Left lung (tissue), 10 donors: Measurements from ENCODE around the gene LARP1. TPM values are rescaled to one million over a fixed set of nuclear protein-coding genes. Genes with fewer than 3 reads are reported as not detected.

Experiments used
- ATAC-seq: fragments of 200-7000 bp; cut with Tn5 transposase; one replicate; pipeline ENCODE4 v1.9.1; 2020; ENCODE audit warnings: moderate library complexity
- DNase-seq, 4 donors: peaks; one replicate each; pipeline ENCODE4 v3.0.0-alpha.2; 2013 to 2020
- H3K27ac ChIP-seq, 2 donors: fragments of 200-600 bp; sonication (generic) in 1 of 2; one replicate each; pipeline versions ENCODE4 v1.5.0 to v1.8.0; 2020 to 2021
- H3K27me3 ChIP-seq, 2 donors: fragments of 200-600 bp; sonication (generic) in 1 of 2; one replicate each; pipeline versions ENCODE4 v1.5.0 to v1.8.0; 2020 to 2021
- H3K36me3 ChIP-seq, 2 donors: fragments of 200-600 bp; sonication (generic) in 1 of 2; one replicate each; pipeline versions ENCODE4 v1.5.0 to v1.8.0; 2020 to 2021
- H3K4me1 ChIP-seq, 2 donors: fragments of 200-600 bp; one replicate each; pipeline ENCODE4 v1.8.0; 2021
- H3K4me3 ChIP-seq, 2 donors: fragments of 200-600 bp; sonication (generic) in 1 of 2; one replicate each; pipeline versions ENCODE4 v1.5.0 to v1.8.0; 2020 to 2021; ENCODE audit warnings: mild to moderate bottlenecking in 1 of 2
- H3K9me3 ChIP-seq, 2 donors: fragments of 200-600 bp; sonication (generic) in 1 of 2; one replicate each; pipeline versions ENCODE4 v1.5.0 to v1.8.0; 2020 to 2021
- intact Hi-C, 2 donors: fragments of 100-400 bp; cut with DNase I; formaldehyde crosslinking; loops; one replicate each; pipeline versions ENCODE4 v1.11.2 to v1.14.2; 2022
- polyA plus RNA-seq, 6 donors: library from polyadenylated mRNA; unstranded; fragments of 120-200 nt; gene quantifications; one replicate each; pipeline ENCODE4 v1.2.1, GENCODE V29; 2013; ENCODE audit not compliant: insufficient read length in 6 of 6
- total RNA-seq, 2 donors: library from RNA; stranded (reverse); fragmentation: NEBNext Ultra II Directional; extraction: Animal tissue kit (Norgen Biotek cat#: 25700); gene quantifications; one replicate each; pipeline ENCODE4 v1.2.1, GENCODE V29; 2021
- TF ChIP-seq, protein P1 (sequence below), 2 donors: fragments of 200-600 bp; sonication (generic) in 1 of 2; IDR thresholded peaks; one replicate each; pipeline versions ENCODE4 v1.5.0 to v1.8.0; 2021; ENCODE audit warnings: antibody characterized with exemption in 2 of 2
- donor health status: DM: no; HTN: yes; CAD: no.
- donor health status: DM: no; HTN: no; CAD: no.

LARP1 gene
- total and polyA plus RNA-seq, 8 donors = 90.3 to 172 (median 109) TPM

DNA sequence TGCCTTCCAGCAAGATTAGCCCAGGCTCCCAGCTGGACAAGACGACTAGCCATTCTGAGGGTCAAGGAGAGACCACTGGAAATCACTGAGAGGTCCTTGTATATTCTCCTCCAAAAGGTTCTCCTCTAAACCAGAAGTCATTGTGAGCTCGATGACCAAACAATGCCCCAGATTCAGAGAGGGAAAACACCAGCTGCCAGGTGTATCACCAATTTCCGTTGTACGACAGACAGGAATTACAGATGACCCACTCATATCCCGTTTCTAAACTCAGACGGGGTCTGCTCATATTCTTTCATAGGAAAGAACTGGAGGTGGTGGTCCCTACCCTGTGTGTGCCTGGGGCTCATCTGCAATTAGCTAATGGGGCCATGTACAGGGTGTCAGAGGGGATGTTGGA lies 81.0 kb downstream of the LARP1 start:
- intact Hi-C loops = no loop called here

GRCh38 chr5:154837009-154837901 lies 82.1 kb downstream of the LARP1 start:
- intact Hi-C loops = no loop called here
- TF ChIP-seq, protein P1, sequence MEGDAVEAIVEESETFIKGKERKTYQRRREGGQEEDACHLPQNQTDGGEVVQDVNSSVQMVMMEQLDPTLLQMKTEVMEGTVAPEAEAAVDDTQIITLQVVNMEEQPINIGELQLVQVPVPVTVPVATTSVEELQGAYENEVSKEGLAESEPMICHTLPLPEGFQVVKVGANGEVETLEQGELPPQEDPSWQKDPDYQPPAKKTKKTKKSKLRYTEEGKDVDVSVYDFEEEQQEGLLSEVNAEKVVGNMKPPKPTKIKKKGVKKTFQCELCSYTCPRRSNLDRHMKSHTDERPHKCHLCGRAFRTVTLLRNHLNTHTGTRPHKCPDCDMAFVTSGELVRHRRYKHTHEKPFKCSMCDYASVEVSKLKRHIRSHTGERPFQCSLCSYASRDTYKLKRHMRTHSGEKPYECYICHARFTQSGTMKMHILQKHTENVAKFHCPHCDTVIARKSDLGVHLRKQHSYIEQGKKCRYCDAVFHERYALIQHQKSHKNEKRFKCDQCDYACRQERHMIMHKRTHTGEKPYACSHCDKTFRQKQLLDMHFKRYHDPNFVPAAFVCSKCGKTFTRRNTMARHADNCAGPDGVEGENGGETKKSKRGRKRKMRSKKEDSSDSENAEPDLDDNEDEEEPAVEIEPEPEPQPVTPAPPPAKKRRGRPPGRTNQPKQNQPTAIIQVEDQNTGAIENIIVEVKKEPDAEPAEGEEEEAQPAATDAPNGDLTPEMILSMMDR (IDR thresholded peaks at IDR 0.05) = no peak
- H3K4me3 ChIP-seq = no peak overlapping the region
- DNase-seq = no peak
- ATAC-seq = no peak
- H3K27me3 ChIP-seq = no peaks in the 10 kb centered on the region
- peaks cover 0 to 5% of the 10 kb centered on the region in 2 donors for H3K36me3 ChIP-seq
- peaks cover 9 to 23% of the 10 kb centered on the region in 2 donors for H3K4me1 ChIP-seq
- no peaks in the 10 kb centered on the region for H3K9me3 ChIP-seq
- no peak overlapping the region for H3K27ac ChIP-seq

More for the DNA sequence above, 81.0 kb downstream of the LARP1 start:
- Histone ChIP-seq H3K4me3 (no peak overlapping the region), H3K4me1 (peaks cover 9 to 23% of the 10 kb centered on the region in 2 donors), H3K36me3 (peaks cover 0 to 7% of the 10 kb centered on the region in 2 donors), H3K9me3 (no peaks in the 10 kb centered on the region), H3K27ac (peak overlapping the region in 1 of 2 donors; percentile 8), H3K27me3 (no peaks in the 10 kb centered on the region)
- DNase-seq (no peak), ATAC-seq (no peak)
- TF ChIP-seq, protein P1 (IDR thresholded peaks at IDR 0.05) = no peak

DNA sequence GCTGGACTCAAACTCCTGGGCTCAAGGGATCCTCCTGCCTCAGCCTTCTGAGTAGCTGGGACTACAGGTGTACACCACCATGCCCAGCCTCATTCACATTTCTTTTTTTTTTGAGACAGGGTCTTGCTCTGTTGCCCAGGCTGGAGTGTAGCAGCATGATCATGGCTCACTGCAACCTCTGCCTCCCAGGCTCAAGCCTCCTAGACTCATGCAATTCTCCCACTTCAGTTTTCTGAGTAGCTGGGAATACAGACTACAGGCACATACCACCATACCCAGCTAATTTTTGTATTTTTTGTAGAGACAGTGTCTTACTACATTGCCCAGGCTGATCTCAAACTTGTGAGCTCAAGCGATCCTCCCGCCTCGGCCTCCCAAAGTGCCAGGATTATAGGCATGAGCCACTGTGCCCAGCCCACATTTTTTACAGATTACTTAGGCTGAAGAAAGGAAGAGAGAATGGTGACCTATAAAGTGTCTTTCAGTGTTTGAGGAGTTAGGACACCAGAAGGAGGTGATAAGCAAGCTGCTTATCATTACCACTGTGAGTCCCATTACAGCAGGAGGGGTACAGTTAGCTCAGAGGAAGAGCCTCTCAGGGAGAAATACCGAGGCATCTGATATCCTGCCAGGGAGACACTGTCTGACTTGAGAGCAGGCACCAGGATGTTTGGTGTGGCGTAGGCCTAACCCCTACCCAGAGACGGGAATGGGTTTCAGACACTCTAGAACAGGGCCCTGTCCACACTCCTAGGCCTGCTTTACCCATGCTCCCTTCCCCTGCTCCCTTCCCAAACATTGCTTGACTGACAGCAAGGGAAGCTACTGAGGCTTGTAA lies 85.5 kb downstream of the LARP1 start:
- peak overlapping the region in 1 of 2 donors; percentile 8 for H3K27ac ChIP-seq
- ATAC-seq = no peak
- intact Hi-C loops = no loop called here

GRCh38 chr5:154841273-154841661 lies 86.1 kb downstream of the LARP1 start:
- DNase-seq = no peak
- Histone ChIP-seq H3K9me3 (no peaks in the 10 kb centered on the region), H3K4me3 (no peak overlapping the region), H3K27ac (peak overlapping the region in 1 of 2 donors; percentile 8), H3K27me3 (no peaks in the 10 kb centered on the region), H3K36me3 (no peaks in the 10 kb centered on the region), H3K4me1 (peaks cover 0 to 13% of the 10 kb centered on the region in 2 donors)
- no peak for ATAC-seq
- TF ChIP-seq, protein P1 (IDR thresholded peaks at IDR 0.05) = no peak
- intact Hi-C loops = no loop called here

More for the DNA sequence above, 85.5 kb downstream of the LARP1 start:
- peaks cover 0 to 13% of the 10 kb centered on the region in 2 donors for H3K4me1 ChIP-seq
- no peak for DNase-seq
- H3K36me3 ChIP-seq = no peaks in the 10 kb centered on the region
- TF ChIP-seq, protein P1 (IDR thresholded peaks at IDR 0.05) = no peak
- H3K4me3 ChIP-seq = no peak overlapping the region
- no peaks in the 10 kb centered on the region for H3K9me3 ChIP-seq
- H3K27me3 ChIP-seq = no peaks in the 10 kb centered on the region
